ENCODE data around the gene CYP24A1.

CYP24A1 gene

GRCh38 chr20:54172532-54172855 is 1.3 kb downstream of the CYP24A1 start:
- Histone ChIP-seq H3K9me3 (ENCODE audit: control insufficient read depth, insufficient read depth, low read length) (no peaks in the 10 kb centered on the region), H3K4me3 (ENCODE audit: low read length) (no peak overlapping the region), H3K9me2 (replicated peaks; ENCODE audit: control insufficient read depth, low read length) (no peaks in the 10 kb centered on the region), H3K79me2 (ENCODE audit: control insufficient read depth, low read length) (no peaks in the 10 kb centered on the region), H3K36me3 (ENCODE audit: control insufficient read depth, low read length) (no peaks in the 10 kb centered on the region), H3K4me1 (ENCODE audit: control insufficient read depth, low read length) (no peaks in the 10 kb centered on the region), H3F3A (ENCODE audit: control insufficient read depth, insufficient read depth) (no peaks in the 10 kb centered on the region), H3K27ac (ENCODE audit: low read depth, low read length) (no peak overlapping the region), H4K20me1 (ENCODE audit: control insufficient read depth, insufficient read depth, low read depth, low read length) (no peaks in the 10 kb centered on the region), H3K27me3 (ENCODE audit: control insufficient read depth, low read length) (peaks cover 17% of the 10 kb centered on the region), H3K4me2 (ENCODE audit: low read length) (no peak overlapping the region)
- TF ChIP-seq EZH2phosphoT487 (IDR thresholded peaks at IDR 0.05; ENCODE audit: borderline replicate concordance, low read length), result no peak
- no peak for TF ChIP-seq CTCF (IDR thresholded peaks at IDR 0.05; ENCODE audit: low read depth, low read length, poor library complexity, severe bottlenecking)

- no peaks in the 10 kb centered on the region for H3K9me3 ChIP-seq (ENCODE audit: control insufficient read depth, insufficient read depth, low read length)
- H3K27me3 ChIP-seq (ENCODE audit: control insufficient read depth, low read length), result peaks cover 17% of the 10 kb centered on the region
- H3K4me3 ChIP-seq (ENCODE audit: low read length), result no peak overlapping the region
- no peaks in the 10 kb centered on the region for H3K9me2 ChIP-seq (replicated peaks; ENCODE audit: control insufficient read depth, low read length)
- H3K79me2 ChIP-seq (ENCODE audit: control insufficient read depth, low read length), result no peaks in the 10 kb centered on the region
- no peak overlapping the region for H3K27ac ChIP-seq (ENCODE audit: low read depth, low read length)
- H3K4me2 ChIP-seq (ENCODE audit: low read length), result no peak overlapping the region
- no peaks in the 10 kb centered on the region for H3F3A ChIP-seq (ENCODE audit: control insufficient read depth, insufficient read depth)
- no peaks in the 10 kb centered on the region for H3K36me3 ChIP-seq (ENCODE audit: control insufficient read depth, low read length)
- no peak for TF ChIP-seq EZH2phosphoT487 (IDR thresholded peaks at IDR 0.05; ENCODE audit: borderline replicate concordance, low read length)
- TF ChIP-seq CTCF (IDR thresholded peaks at IDR 0.05; ENCODE audit: low read depth, low read length, poor library complexity, severe bottlenecking), result no peak
- H4K20me1 ChIP-seq (ENCODE audit: control insufficient read depth, insufficient read depth, low read depth, low read length), result no peaks in the 10 kb centered on the region
- no peaks in the 10 kb centered on the region for H3K4me1 ChIP-seq (ENCODE audit: control insufficient read depth, low read length)
Observed at GRCh38 chr20:54170963-54171362, 2.8 kb downstream of the CYP24A1 start.

DNA sequence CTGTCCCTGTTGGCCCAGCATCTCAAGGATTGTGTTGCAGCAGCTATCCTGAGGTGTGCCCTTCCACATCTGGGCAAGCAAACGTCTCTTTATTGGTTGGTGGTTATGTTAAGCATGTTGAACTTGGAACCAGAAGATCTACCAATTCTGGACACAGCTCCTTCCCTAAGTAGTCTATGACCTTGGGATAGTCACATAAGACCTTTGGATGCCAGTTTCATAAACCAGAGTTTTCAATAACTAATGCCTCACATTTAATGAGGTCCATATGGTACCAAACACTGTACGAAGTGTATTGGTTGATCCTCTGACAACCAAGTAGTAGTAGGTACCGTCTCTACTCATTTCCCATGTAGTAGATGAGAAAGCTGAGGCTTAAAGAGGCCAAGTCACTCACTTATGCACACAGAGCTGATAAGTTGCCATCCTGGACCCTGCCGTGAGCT is 3.7 kb downstream of the CYP24A1 start:
- TF ChIP-seq CTCF (IDR thresholded peaks at IDR 0.05; ENCODE audit: low read depth, low read length, poor library complexity, severe bottlenecking) (no peak), EZH2phosphoT487 (IDR thresholded peaks at IDR 0.05; ENCODE audit: borderline replicate concordance, low read length) (no peak)
- no peak overlapping the region for H3K27ac ChIP-seq (ENCODE audit: low read depth, low read length)
- no peaks in the 10 kb centered on the region for H3K4me1 ChIP-seq (ENCODE audit: control insufficient read depth, low read length)
- H3K27me3 ChIP-seq (ENCODE audit: control insufficient read depth, low read length), result peaks cover 20% of the 10 kb centered on the region
- H3K79me2 ChIP-seq (ENCODE audit: control insufficient read depth, low read length), result no peaks in the 10 kb centered on the region
- H3K9me3 ChIP-seq (ENCODE audit: control insufficient read depth, insufficient read depth, low read length), result no peaks in the 10 kb centered on the region
- no peak overlapping the region for H3K4me3 ChIP-seq (ENCODE audit: low read length)
- H3F3A ChIP-seq (ENCODE audit: control insufficient read depth, insufficient read depth), result no peaks in the 10 kb centered on the region
- H4K20me1 ChIP-seq (ENCODE audit: control insufficient read depth, insufficient read depth, low read depth, low read length), result no peaks in the 10 kb centered on the region
- no peaks in the 10 kb centered on the region for H3K36me3 ChIP-seq (ENCODE audit: control insufficient read depth, low read length)
- H3K4me2 ChIP-seq (ENCODE audit: low read length), result no peak overlapping the region
- no peaks in the 10 kb centered on the region for H3K9me2 ChIP-seq (replicated peaks; ENCODE audit: control insufficient read depth, low read length)
